HEK293 (cell line): ENCODE results near the gene GPX3.
A peak's percentile ranks its signal among the peaks of the same experiment; 100 is the strongest.

ENCODE experiments used
- CTCF ChIA-PET: fragments of 350-600 bp; formaldehyde crosslinking; extraction: SDS; loops from one replicate; lab custom pipeline; 2021; ENCODE audit warnings: antibody characterized with exemption; lab: Yijun Ruan, JAX
- POLR2A ChIA-PET: fragments of 300-600 bp; formaldehyde crosslinking; extraction: SDS; loops from one replicate; lab custom pipeline; 2020; ENCODE audit warnings: antibody characterized with exemption, inconsistent platforms; lab: Yijun Ruan, JAX
- H3K27ac ChIP-seq: fragments of 200-500 bp; sonication (Bioruptor generic); 2 replicates; pipeline ENCODE4 v1.5.1; 2014; ENCODE audit warnings: low read depth, low read length, control low read depth, inconsistent platforms; ENCODE audit errors: extremely low read depth
- H3K36me3 ChIP-seq, 2 experiments: fragments of 200-500 bp in 1 of 2; sonication (Bioruptor generic) in 1 of 2; 1 replicate in 1 of 2; 2 replicates in 1 of 2; pipeline ENCODE4 v1.5.1; 2014 to 2017; ENCODE audit warnings: inconsistent platforms in 2 of 2, low read length in 2 of 2; ENCODE audit not compliant: control insufficient read depth in 2 of 2, insufficient read depth in 1 of 2
- H3K4me1 ChIP-seq: fragments of 200-500 bp; sonication (Bioruptor generic); 2 replicates; pipeline ENCODE4 v1.5.1; 2014; ENCODE audit warnings: mild to moderate bottlenecking, low read length, inconsistent platforms; ENCODE audit not compliant: control insufficient read depth, insufficient read depth
- H3K4me3 ChIP-seq: 2 replicates; pipeline ENCODE4 v1.5.1; 2011; ENCODE audit warnings: low read depth, mild to moderate bottlenecking, control low read depth, low read length, moderate library complexity
- H3K9me3 ChIP-seq: fragments of 200-500 bp; sonication (Bioruptor generic); 2 replicates; pipeline ENCODE4 v1.5.1; 2014; ENCODE audit warnings: low read depth, low read length, inconsistent platforms; ENCODE audit not compliant: control insufficient read depth, insufficient read depth
- ATF2 ChIP-seq: fragments of 450-650 bp; formaldehyde crosslinking; IDR thresholded peaks from 2 replicates; pipeline ENCODE4 v1.5.1; 2016; ENCODE audit warnings: missing biosample characterization, missing genetic modification characterization, low read depth
- GLIS2 ChIP-seq: fragments of 450-650 bp; formaldehyde crosslinking; IDR thresholded peaks from 2 replicates; pipeline ENCODE4 v1.5.1; 2016; ENCODE audit warnings: missing biosample characterization, missing genetic modification characterization
- HOXA7 ChIP-seq: sonication (generic); formaldehyde crosslinking; IDR thresholded peaks from 2 replicates; pipeline ENCODE4 v1.8.1; 2022; ENCODE audit warnings: missing genetic modification reagents, borderline replicate concordance
- KLF16 ChIP-seq: fragments of 450-650 bp; formaldehyde crosslinking; IDR thresholded peaks from 2 replicates; pipeline ENCODE4 v1.5.1; 2017; ENCODE audit warnings: missing biosample characterization, missing genetic modification characterization
- KLF9 ChIP-seq: fragments of 450-650 bp; formaldehyde crosslinking; IDR thresholded peaks from 2 replicates; pipeline ENCODE4 v1.5.1; 2016; ENCODE audit warnings: missing biosample characterization, missing genetic modification characterization, low read depth
- MYNN ChIP-seq: fragments of 450-650 bp; formaldehyde crosslinking; IDR thresholded peaks from 2 replicates; pipeline ENCODE4 v1.5.1; 2016; ENCODE audit warnings: missing biosample characterization, missing genetic modification characterization, borderline replicate concordance
- OVOL3 ChIP-seq: fragments of 450-650 bp; formaldehyde crosslinking; IDR thresholded peaks from 2 replicates; pipeline ENCODE4 v1.5.1; 2016; ENCODE audit warnings: missing biosample characterization, missing genetic modification characterization
- PRDM1 ChIP-seq: fragments of 450-650 bp; formaldehyde crosslinking; IDR thresholded peaks from 2 replicates; pipeline ENCODE4; 2016; ENCODE audit warnings: missing biosample characterization, missing genetic modification characterization
- PRDM2 ChIP-seq: fragments of 450-650 bp; formaldehyde crosslinking; IDR thresholded peaks from 2 replicates; pipeline ENCODE4 v1.5.1; 2016; ENCODE audit warnings: missing biosample characterization, missing genetic modification characterization, borderline replicate concordance
- SP3 ChIP-seq: fragments of 450-650 bp; formaldehyde crosslinking; IDR thresholded peaks from 2 replicates; pipeline ENCODE4 v1.5.1; 2016; ENCODE audit warnings: missing biosample characterization, missing genetic modification characterization
- ZBTB17 ChIP-seq: fragments of 450-650 bp; formaldehyde crosslinking; IDR thresholded peaks from 2 replicates; pipeline ENCODE4 v1.5.1; 2016; ENCODE audit warnings: missing biosample characterization, missing genetic modification characterization
- ZIC2 ChIP-seq: fragments of 450-650 bp; formaldehyde crosslinking; IDR thresholded peaks from 2 replicates; pipeline ENCODE4 v1.5.1; 2016; ENCODE audit warnings: missing biosample characterization, missing genetic modification characterization
- ZNF19 ChIP-seq: fragments of 450-650 bp; formaldehyde crosslinking; IDR thresholded peaks from 2 replicates; pipeline ENCODE4; 2016; ENCODE audit warnings: missing biosample characterization, missing genetic modification characterization, low read depth
- ZNF202 ChIP-seq: fragments of 450-650 bp; formaldehyde crosslinking; IDR thresholded peaks from 2 replicates; pipeline ENCODE4 v1.5.1; 2016; ENCODE audit warnings: missing biosample characterization, missing genetic modification characterization, borderline replicate concordance
- ZNF23 ChIP-seq: fragments of 450-650 bp; formaldehyde crosslinking; IDR thresholded peaks from 2 replicates; pipeline ENCODE4 v1.5.1; 2016; ENCODE audit warnings: missing biosample characterization, missing genetic modification characterization, borderline replicate concordance
- ZNF274 ChIP-seq, 2 experiments: fragments of 200-500 bp in 1 of 2; fragments of 450-650 bp in 1 of 2; sonication (Bioruptor generic) in 1 of 2; formaldehyde crosslinking in 1 of 2; IDR thresholded peaks; 2 replicates each; pipeline versions ENCODE4 v1.5.1 to v1.6.1; 2014 to 2016; ENCODE audit warnings: borderline replicate concordance in 1 of 2, inconsistent platforms in 1 of 2, low read length in 1 of 2, missing biosample characterization in 1 of 2, missing genetic modification characterization in 1 of 2
- ZNF341 ChIP-seq: fragments of 450-650 bp; formaldehyde crosslinking; IDR thresholded peaks from 2 replicates; pipeline ENCODE4; 2016; ENCODE audit warnings: low read depth, missing biosample characterization, missing genetic modification characterization
- ZNF350 ChIP-seq: fragments of 450-650 bp; formaldehyde crosslinking; IDR thresholded peaks from 2 replicates; pipeline ENCODE4 v1.5.0; 2017; ENCODE audit warnings: missing biosample characterization, mild to moderate bottlenecking, missing genetic modification characterization
- ZNF394 ChIP-seq: fragments of 450-650 bp; formaldehyde crosslinking; IDR thresholded peaks from 2 replicates; pipeline ENCODE4 v1.5.1; 2016; ENCODE audit warnings: missing biosample characterization, missing genetic modification characterization, mild to moderate bottlenecking, moderate library complexity, borderline replicate concordance
- ZNF473 ChIP-seq: fragments of 450-650 bp; formaldehyde crosslinking; IDR thresholded peaks from 2 replicates; pipeline ENCODE4 v1.5.1; 2017; ENCODE audit warnings: missing biosample characterization, missing genetic modification characterization
- ZNF530 ChIP-seq: fragments of 450-650 bp; formaldehyde crosslinking; IDR thresholded peaks from 2 replicates; pipeline ENCODE4 v1.5.1; 2016; ENCODE audit warnings: low read depth, missing biosample characterization, missing genetic modification characterization
- ZNF549 ChIP-seq: fragments of 450-650 bp; IDR thresholded peaks from 2 replicates; pipeline ENCODE4 v1.5.1; 2018; ENCODE audit warnings: missing biosample characterization, missing genetic modification characterization, mild to moderate bottlenecking, inconsistent platforms, moderate library complexity
- ZNF626 ChIP-seq: fragments of 450-650 bp; sonication (Bioruptor Pico); formaldehyde crosslinking; IDR thresholded peaks from 2 replicates; pipeline ENCODE4 v1.5.1; 2018; ENCODE audit warnings: missing biosample characterization, missing genetic modification characterization, inconsistent platforms
- ZNF658 ChIP-seq: fragments of 450-650 bp; formaldehyde crosslinking; IDR thresholded peaks from 2 replicates; pipeline ENCODE4; 2016; ENCODE audit warnings: missing biosample characterization, missing genetic modification characterization
- ZNF660 ChIP-seq: fragments of 450-650 bp; IDR thresholded peaks from 2 replicates; pipeline ENCODE4 v1.5.1; 2018; ENCODE audit warnings: missing biosample characterization, mild to moderate bottlenecking, missing genetic modification characterization
- ZNF670 ChIP-seq: fragments of 450-650 bp; formaldehyde crosslinking; IDR thresholded peaks from 2 replicates; pipeline ENCODE4 v1.5.1; 2016; ENCODE audit warnings: missing biosample characterization, missing genetic modification characterization, low read depth
- ZNF785 ChIP-seq: fragments of 450-650 bp; formaldehyde crosslinking; IDR thresholded peaks from 2 replicates; pipeline ENCODE4 v1.5.1; 2016; ENCODE audit warnings: missing biosample characterization, missing genetic modification characterization

Gene GPX3

GRCh38 chr5:151005187-151005949 lies 15.0 kb upstream of the GPX3 start (continued):
- no peak for TF ChIP-seq ZBTB17 (tag by site-specific recombination)
- TF ChIP-seq ZNF350, result no peak
- no peak for TF ChIP-seq ZNF394 (tag by site-specific recombination)
- TF ChIP-seq ZNF549, result no peak
- no peak for TF ChIP-seq ZNF626 (tag by site-specific recombination)
- TF ChIP-seq, all 188 proteins: peak for 0

GRCh38 chr5:151005950-151006576 lies 14.3 kb upstream of the GPX3 start:
- ChIA-PET CTCF (interaction anchor here (0.5 to 2.5 kb wide), 5 partner anchors 41 to 1643 kb away, joined by 3 to 13 read pairs (median 4); no protein-coding TSS in a partner anchor), POLR2A (interaction anchor here (0.5 kb wide), 1 partner anchor 143 kb away, joined by 3 read pairs; no protein-coding TSS in a partner anchor)
- H3K4me1 ChIP-seq, result no peaks in the 10 kb centered on the region

GRCh38 chr5:151006704-151007334 lies 13.6 kb upstream of the GPX3 start:
- no peaks in the 10 kb centered on the region for H3K9me3 ChIP-seq
- no peak overlapping the region for H3K4me3 ChIP-seq
- ChIA-PET CTCF (interaction anchor here (0.9 kb wide), 1 partner anchor 157 kb away, joined by 4 read pairs; no protein-coding TSS in a partner anchor), POLR2A (no interaction called here)
- no peak overlapping the region for H3K27ac ChIP-seq
- no peaks in the 10 kb centered on the region for H3K4me1 ChIP-seq
- no peaks in the 10 kb centered on the region for H3K36me3 ChIP-seq
- TF ChIP-seq ZNF19 (tag by site-specific recombination) (no peak), ZNF670 (tag by site-specific recombination) (no peak), KLF9 (tag by site-specific recombination) (no peak), ZNF350 (no peak), PRDM2 (tag by site-specific recombination) (no peak), ZNF785 (tag by site-specific recombination) (no peak), ZNF660 (no peak), HOXA7 (CRISPR knock-in tag) (no peak), ZNF473 (tag by site-specific recombination) (no peak), ZNF530 (tag by site-specific recombination) (no peak), MYNN (tag by site-specific recombination) (no peak), KLF16 (tag by site-specific recombination) (no peak), SP3 (no peak), ZNF658 (tag by site-specific recombination) (no peak), ZNF274 (IDR thresholded peaks at IDR 0.05; ENCODE audit: low read length) (no peak), ZNF274 (tag by site-specific recombination; IDR thresholded peaks at IDR 0.05; ENCODE audit: borderline replicate concordance) (no peak)

More at GRCh38 chr5:151005950-151006576, 14.3 kb upstream of the GPX3 start:
- Histone ChIP-seq H3K4me3 (no peak overlapping the region), H3K9me3 (no peaks in the 10 kb centered on the region)
- no peak for TF ChIP-seq ATF2 (tag by site-specific recombination)
- no peak for TF ChIP-seq OVOL3
- no peak for TF ChIP-seq ZNF202 (tag by site-specific recombination)
- TF ChIP-seq GLIS2, result 0 out of 2 replicates have a peak, but pooled peaks have one; percentile 14
- TF ChIP-seq ZNF341 (tag by site-specific recombination), result no peak
- TF ChIP-seq PRDM1 (tag by site-specific recombination), result peak; percentile 52
- TF ChIP-seq ZNF23 (tag by site-specific recombination), result no peak
- TF ChIP-seq ZIC2 (tag by site-specific recombination), result peak; percentile 91
- TF ChIP-seq, all 188 proteins: peak for 3
- no peak overlapping the region for H3K27ac ChIP-seq
- H3K36me3 ChIP-seq, result no peaks in the 10 kb centered on the region
